IPS-20b (cell line): ENCODE measurements around the gene REL.

Source experiments
- H3K27ac ChIP-seq: one replicate; pipeline ENCODE4 v1.5.1; 2013; ENCODE audit warnings: low read length
- H3K27me3 ChIP-seq: 2 replicates; pipeline ENCODE4 v1.6.1; 2013; ENCODE audit warnings: mild to moderate bottlenecking, low read length, inconsistent platforms; ENCODE audit not compliant: insufficient read depth
- H3K36me3 ChIP-seq: 2 replicates; pipeline ENCODE4 v1.6.1; 2013; ENCODE audit warnings: low read depth, mild to moderate bottlenecking, inconsistent platforms, low read length, moderate library complexity; ENCODE audit not compliant: insufficient read depth
- H3K4me1 ChIP-seq: 2 replicates; pipeline ENCODE4 v1.6.1; 2013; ENCODE audit warnings: mild to moderate bottlenecking, control low read depth, inconsistent platforms, low read length, moderate library complexity; ENCODE audit not compliant: insufficient read depth
- H3K4me3 ChIP-seq: 2 replicates; pipeline ENCODE4 v1.5.1; 2013; ENCODE audit warnings: mild to moderate bottlenecking, low read length, inconsistent platforms
- H3K9ac ChIP-seq: 2 replicates; pipeline ENCODE4 v1.6.1; 2013; ENCODE audit warnings: low read depth, mild to moderate bottlenecking, inconsistent platforms, low read length, moderate library complexity
- H3K9me3 ChIP-seq: 2 replicates; pipeline ENCODE4 v1.6.1; 2013; ENCODE audit warnings: mild to moderate bottlenecking, low read depth, low read length, inconsistent platforms; ENCODE audit not compliant: insufficient read depth

The REL gene

DNA sequence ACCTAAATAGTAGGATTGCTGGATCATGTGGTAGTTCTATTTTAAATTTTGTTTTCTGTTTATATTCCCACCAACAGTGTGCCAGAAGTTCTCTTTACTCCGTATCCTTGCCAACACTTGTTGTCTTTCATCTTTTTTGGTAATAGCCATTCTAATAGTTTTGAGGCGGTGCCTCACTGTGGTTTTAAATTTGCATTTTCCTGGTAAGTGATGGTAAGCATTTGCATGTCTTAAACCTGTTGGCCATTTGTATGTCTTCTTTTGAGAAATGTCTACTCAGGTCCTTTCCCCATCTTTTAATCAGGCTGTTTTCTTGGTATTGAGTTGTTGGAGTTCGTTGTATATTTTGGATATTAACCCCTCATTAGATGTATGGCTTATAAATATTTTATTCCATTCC is 51.6 kb downstream of the REL start:
- Histone ChIP-seq H3K4me3 (no peak overlapping the region), H3K9me3 (no peaks in the 10 kb centered on the region), H3K36me3 (no peaks in the 10 kb centered on the region), H3K27me3 (no peaks in the 10 kb centered on the region), H3K4me1 (no peaks in the 10 kb centered on the region), H3K27ac (no peak overlapping the region), H3K9ac (no peak overlapping the region)

DNA sequence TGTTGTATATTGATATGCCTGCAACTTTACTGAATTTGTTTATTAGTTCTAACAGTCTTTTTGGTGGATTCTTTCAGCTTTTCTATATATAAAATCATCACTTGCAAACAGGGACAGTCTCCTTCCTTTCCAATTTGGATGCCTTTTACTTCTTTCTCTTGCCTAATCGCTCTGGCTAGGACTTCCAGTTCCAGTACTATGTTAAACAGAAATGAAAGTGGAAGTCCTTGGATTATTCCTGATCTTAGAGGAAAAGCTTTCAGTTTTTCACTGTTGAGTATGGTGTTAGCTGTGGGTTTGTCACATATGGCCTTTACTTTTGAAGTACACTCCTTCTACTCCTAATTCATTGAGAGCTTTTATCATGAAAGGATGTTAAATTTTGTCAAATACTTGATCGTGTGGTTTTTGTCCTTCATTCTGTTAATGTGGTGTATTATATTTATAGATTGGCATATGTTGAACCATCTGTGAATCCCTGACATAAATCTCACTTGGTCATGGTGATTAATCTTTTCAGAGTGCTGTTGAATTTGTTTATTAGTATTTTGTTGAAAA is 52.9 kb downstream of the REL start:
- Histone ChIP-seq H3K4me3 (no peak overlapping the region), H3K9me3 (no peaks in the 10 kb centered on the region), H3K36me3 (no peaks in the 10 kb centered on the region), H3K4me1 (no peaks in the 10 kb centered on the region), H3K9ac (no peak overlapping the region), H3K27ac (no peak overlapping the region), H3K27me3 (no peaks in the 10 kb centered on the region)

DNA sequence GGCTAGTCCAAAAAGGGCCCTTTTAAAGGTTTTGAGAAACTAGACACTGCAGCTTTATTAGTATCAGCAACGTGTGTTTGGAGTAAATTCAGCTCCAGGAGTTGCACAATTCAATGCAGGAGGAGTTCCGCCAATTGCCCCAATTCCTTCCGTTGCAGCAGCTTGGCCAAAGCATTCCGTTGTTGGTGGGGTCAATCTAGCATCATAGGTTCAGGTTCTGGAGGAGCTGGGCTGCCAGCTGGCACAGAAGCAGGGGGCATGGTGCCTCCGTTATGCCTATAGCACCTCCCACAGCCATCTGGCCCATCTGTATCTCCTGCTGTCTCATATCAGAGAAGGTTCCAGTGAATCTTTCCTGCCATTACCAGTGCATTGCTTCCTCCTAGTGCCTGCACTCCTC is 55.4 kb downstream of the REL start:
- no peaks in the 10 kb centered on the region for H3K27me3 ChIP-seq
- no peaks in the 10 kb centered on the region for H3K36me3 ChIP-seq
- no peak overlapping the region for H3K4me3 ChIP-seq
- H3K9me3 ChIP-seq: no peaks in the 10 kb centered on the region
- H3K4me1 ChIP-seq: no peaks in the 10 kb centered on the region
- no peak overlapping the region for H3K9ac ChIP-seq
- no peak overlapping the region for H3K27ac ChIP-seq

DNA sequence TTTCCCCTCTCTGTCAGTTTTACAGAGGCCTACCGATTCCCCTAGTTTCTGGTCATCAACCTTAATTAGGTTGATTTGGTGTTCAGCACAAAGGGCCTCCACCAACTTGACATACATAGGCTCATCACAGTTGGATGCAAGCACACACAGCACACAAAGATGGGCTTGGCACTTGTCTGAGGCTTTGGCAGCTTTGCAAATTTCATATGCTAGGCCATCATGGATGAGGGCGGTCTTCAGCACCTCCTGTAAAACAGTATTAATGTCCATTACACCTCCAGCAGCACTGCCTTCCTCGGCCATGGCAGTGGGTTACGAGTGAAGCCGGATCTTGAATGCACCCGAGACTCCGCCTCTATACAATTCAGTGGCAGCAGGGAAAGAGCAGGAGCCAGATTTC is 56.9 kb downstream of the REL start:
- Histone ChIP-seq H3K4me3 (no peak overlapping the region), H3K9me3 (no peaks in the 10 kb centered on the region), H3K36me3 (no peaks in the 10 kb centered on the region), H3K27me3 (no peaks in the 10 kb centered on the region), H3K4me1 (no peaks in the 10 kb centered on the region), H3K27ac (no peak overlapping the region), H3K9ac (no peak overlapping the region)

DNA sequence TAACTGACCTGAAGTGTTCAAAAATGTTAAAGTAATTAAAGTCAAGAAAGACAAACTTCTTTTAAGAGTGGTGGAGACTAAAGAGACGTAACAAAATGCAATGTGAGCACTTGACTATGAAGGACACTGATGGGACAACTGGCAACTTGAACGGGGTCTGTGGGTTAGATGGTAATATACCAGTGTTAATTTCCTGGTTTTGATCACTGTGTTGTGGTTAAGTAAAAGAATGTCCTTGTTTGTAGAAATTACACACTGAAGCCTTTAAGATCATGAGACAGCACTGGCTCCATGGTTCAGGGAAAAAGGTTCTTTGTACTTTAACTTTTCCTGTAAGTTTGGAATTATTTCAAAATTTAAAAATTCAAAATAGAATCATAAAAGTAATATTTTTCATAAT is 58.2 kb downstream of the REL start:
- no peaks in the 10 kb centered on the region for H3K9me3 ChIP-seq
- H3K4me1 ChIP-seq: no peaks in the 10 kb centered on the region
- H3K27me3 ChIP-seq: no peaks in the 10 kb centered on the region
- H3K36me3 ChIP-seq: no peaks in the 10 kb centered on the region
- H3K4me3 ChIP-seq: no peak overlapping the region
- no peak overlapping the region for H3K27ac ChIP-seq
- no peak overlapping the region for H3K9ac ChIP-seq

DNA sequence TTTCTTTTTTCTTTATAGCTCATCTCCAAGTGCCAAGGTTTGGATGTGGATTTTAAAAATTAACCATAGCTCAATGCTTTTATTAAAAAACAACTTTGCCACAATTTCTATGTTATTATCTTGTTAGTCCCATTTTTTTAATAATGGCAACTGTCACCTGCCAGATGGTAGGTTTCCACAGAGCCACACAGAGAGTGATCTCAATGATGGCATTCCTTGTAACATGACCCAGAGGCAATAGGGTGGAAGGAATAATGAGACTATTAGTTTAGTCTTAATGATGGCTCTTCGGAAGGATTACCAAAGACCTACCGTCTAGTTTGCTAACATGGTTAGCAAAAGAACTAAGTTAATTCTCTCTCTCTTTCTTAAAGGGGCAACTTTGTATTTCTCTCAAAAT is 64.0 kb downstream of the REL start:
- no peak overlapping the region for H3K9ac ChIP-seq
- no peaks in the 10 kb centered on the region for H3K4me1 ChIP-seq
- no peaks in the 10 kb centered on the region for H3K36me3 ChIP-seq
- no peak overlapping the region for H3K4me3 ChIP-seq
- H3K9me3 ChIP-seq: no peaks in the 10 kb centered on the region
- no peak overlapping the region for H3K27ac ChIP-seq
- no peaks in the 10 kb centered on the region for H3K27me3 ChIP-seq

DNA sequence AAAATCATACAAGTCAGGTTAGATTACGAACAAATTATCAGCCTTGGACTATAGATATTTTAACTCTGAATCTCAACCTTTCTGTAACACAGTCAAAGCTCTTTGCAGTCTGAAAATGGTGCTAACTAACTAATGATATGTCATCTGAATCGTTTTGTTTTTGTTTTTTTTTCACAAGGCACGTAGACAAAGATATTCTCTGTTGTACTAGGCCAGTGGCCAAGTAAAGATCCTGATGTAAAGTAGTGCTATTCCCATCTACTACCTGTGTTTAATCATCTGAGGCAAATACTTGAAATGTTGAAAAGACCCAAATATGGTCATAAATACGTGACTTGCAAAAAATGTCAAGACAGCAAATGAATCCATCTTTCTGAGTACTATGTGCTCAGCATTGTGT is 65.7 kb downstream of the REL start:
- H3K36me3 ChIP-seq: no peaks in the 10 kb centered on the region
- no peak overlapping the region for H3K27ac ChIP-seq
- H3K4me3 ChIP-seq: no peak overlapping the region
- no peaks in the 10 kb centered on the region for H3K4me1 ChIP-seq
- peaks cover 12% of the 10 kb centered on the region; the same call in 1 of the 2 replicates for H3K9me3 ChIP-seq
- H3K27me3 ChIP-seq: no peaks in the 10 kb centered on the region
- no peak overlapping the region for H3K9ac ChIP-seq

DNA sequence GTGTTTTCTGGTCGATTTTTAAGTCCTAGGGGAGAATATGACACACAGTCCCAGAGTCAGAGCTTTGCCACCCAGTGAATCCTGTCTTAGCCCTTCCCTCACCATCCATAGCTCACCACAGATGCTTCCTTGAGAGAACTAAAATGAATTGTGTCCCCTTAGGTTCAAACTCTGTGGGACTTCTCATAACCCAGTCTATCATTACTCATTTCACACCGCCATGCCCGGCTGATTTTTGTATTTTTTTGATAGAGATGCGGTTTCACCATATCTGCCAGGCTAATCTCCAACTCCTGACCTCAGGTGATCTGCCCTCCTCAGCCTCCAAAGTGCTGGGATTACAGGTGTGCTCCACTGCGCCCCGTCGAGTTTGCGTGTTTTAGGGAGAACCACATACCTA is 66.8 kb downstream of the REL start:
- Histone ChIP-seq H3K9ac (no peak overlapping the region), H3K4me1 (no peaks in the 10 kb centered on the region), H3K36me3 (no peaks in the 10 kb centered on the region), H3K9me3 (peaks cover 12% of the 10 kb centered on the region; the same call in 1 of the 2 replicates), H3K27me3 (no peaks in the 10 kb centered on the region), H3K4me3 (no peak overlapping the region), H3K27ac (no peak overlapping the region)

DNA sequence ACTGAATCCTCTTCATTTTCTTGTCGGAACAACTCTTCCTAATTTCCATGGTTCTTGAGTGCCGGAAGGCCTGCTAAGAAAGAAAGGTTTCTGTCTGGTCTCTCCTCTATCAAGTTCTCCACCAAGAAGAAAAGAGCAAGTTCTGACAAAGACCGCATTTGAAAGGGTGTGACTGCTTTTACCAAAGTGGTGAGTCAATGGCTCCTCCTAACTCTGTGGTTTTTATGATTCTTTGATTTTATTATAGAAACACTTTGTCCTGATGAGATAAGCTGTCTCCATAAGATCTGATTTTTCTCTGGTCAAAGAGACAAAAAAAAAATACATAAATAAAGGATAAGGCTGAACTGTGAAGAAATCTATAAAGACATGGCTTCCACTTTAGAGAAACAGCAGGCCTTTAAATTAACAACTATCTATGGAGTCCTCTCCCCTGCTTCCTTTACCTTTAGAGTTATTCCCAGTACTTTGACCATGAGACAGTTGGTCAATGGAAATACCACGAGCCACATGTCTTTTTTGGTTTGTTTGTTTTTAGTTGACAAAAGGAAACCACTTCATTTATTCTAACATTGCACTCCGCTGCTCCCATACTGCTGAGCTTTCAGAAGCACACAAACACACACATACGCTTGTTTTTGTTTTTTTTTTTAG is 67.7 kb downstream of the REL start:
- H3K27ac ChIP-seq: no peak overlapping the region
- H3K4me1 ChIP-seq: no peaks in the 10 kb centered on the region
- H3K4me3 ChIP-seq: no peak overlapping the region
- no peaks in the 10 kb centered on the region for H3K27me3 ChIP-seq
- no peaks in the 10 kb centered on the region for H3K36me3 ChIP-seq
- no peak overlapping the region for H3K9ac ChIP-seq
- peaks cover 12% of the 10 kb centered on the region; the same call in 1 of the 2 replicates for H3K9me3 ChIP-seq

DNA sequence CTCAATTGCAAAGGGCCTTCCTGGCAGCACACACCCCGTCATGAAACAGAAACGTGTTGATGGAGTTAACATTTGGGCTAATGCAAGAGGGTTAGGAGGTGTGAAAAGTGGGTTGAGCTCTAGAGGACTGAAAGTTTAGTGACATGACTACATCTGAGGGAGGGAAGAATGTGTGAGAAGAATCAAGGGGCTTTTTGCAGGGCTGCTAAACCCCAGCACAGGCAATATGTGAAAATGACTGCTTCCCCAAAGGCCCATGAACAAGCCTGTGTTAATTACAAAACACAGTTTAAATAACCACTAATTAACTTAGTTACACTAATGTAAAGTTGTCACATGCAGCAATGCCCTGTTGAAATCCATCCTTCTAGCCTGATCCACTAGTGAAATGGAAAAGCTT is 72.8 kb downstream of the REL start:
- H3K9ac ChIP-seq: no peak overlapping the region
- H3K4me3 ChIP-seq: no peak overlapping the region
- H3K4me1 ChIP-seq: no peaks in the 10 kb centered on the region
- H3K27ac ChIP-seq: no peak overlapping the region
- H3K9me3 ChIP-seq: peaks cover 12% of the 10 kb centered on the region; the same call in 1 of the 2 replicates
- H3K27me3 ChIP-seq: no peaks in the 10 kb centered on the region
- no peaks in the 10 kb centered on the region for H3K36me3 ChIP-seq

DNA sequence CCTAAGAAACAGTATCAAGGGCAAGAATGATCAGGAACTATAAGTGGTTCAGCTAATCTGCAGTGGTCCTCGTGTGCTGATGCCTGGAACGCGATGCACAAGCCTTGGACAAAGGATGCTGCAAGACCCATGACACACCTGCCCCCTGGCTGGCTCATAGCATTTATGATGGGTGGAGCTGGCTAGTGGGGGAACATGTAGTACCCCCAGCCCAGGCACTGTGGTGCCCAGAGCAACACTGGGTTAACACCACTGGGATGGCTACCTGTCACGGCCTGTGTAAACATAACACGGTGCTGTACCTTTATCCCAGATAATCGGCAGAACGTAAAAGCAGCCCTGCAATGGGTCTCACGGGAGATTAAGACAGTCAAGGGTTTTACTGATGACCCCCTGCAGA is 75.8 kb downstream of the REL start:
- Histone ChIP-seq H3K27me3 (no peaks in the 10 kb centered on the region), H3K36me3 (no peaks in the 10 kb centered on the region), H3K4me3 (no peak overlapping the region)

DNA sequence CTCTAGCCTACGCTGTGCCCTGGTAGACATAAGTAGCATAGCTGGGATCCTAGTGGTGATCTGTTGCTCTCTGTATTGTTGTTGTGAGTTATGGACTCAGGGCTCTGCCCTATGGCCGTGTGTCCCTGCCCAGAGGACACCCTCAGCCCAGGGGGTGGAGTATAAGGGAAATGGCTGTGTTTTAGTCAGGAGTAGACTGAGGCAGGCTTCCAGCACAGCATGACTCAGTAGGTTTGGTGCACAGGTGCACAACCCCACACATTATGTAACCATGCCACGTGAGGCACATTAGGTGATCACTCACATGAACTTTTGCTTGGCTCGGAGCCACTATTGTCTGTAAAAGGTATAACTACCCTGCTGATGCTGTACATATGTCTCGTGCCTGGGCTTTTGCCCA is 76.3 kb downstream of the REL start:
- no peak overlapping the region for H3K27ac ChIP-seq
- no peaks in the 10 kb centered on the region for H3K36me3 ChIP-seq
- H3K4me1 ChIP-seq: no peaks in the 10 kb centered on the region
- H3K9me3 ChIP-seq: no peaks in the 10 kb centered on the region
- H3K4me3 ChIP-seq: no peak overlapping the region
- H3K9ac ChIP-seq: no peak overlapping the region
- no peaks in the 10 kb centered on the region for H3K27me3 ChIP-seq

More for the DNA sequence above, 75.8 kb downstream of the REL start:
- Histone ChIP-seq H3K4me1 (no peaks in the 10 kb centered on the region), H3K9ac (no peak overlapping the region), H3K9me3 (no peaks in the 10 kb centered on the region), H3K27ac (no peak overlapping the region)
